GM12878 (cell line): ENCODE results near the gene SMPD1. TPM values are rescaled to one million over a fixed set of nuclear protein-coding genes. Genes with fewer than 3 reads are reported as not detected.
A peak's percentile ranks its signal among the peaks of the same experiment; 100 is the strongest.

Experiments used
- ATAC-seq: fragments of 200-7000 bp; cut with Tn5 transposase; 3 replicates; pipeline ENCODE4 v1.9.1; 2020; ENCODE audit warnings: mild to moderate bottlenecking, moderate library complexity
- BruUV-seq: library from RNA; stranded (reverse); fragments of 400-500 nt; replicated peaks from 2 replicates; lab custom pipeline; 2021; lab: Mats Ljungman, UMichigan
- CTCF ChIA-PET: fragments of 300-600 bp; sonication (Branson Sonifier 250); formaldehyde crosslinking; extraction: SDS; loops from one replicate; lab custom pipeline; 2021; ENCODE audit warnings: inconsistent platforms; lab: Yijun Ruan, JAX
- POLR2A ChIA-PET: fragments of 350-600 bp; formaldehyde crosslinking; extraction: SDS; loops from one replicate; lab custom pipeline; 2021; ENCODE audit warnings: inconsistent platforms; lab: Charles Lee
- RAD21 ChIA-PET: fragments of 300-600 bp; sonication (Branson Sonifier 250); formaldehyde crosslinking; loops from one replicate; lab custom pipeline; 2023; ENCODE audit warnings: antibody characterized with exemption; ENCODE audit not compliant: unreplicated experiment; lab: Charles Lee
- SMC1A ChIA-PET: fragments of 300-600 bp; sonication (Branson Sonifier 250); formaldehyde crosslinking; loops from one replicate; lab custom pipeline; 2023; ENCODE audit not compliant: unreplicated experiment, uncharacterized antibody; lab: Charles Lee
- DNase-seq: peaks from one replicate; pipeline ENCODE4 v3.0.0-alpha.2; 2011; ENCODE audit warnings: low read depth, low spot score
- FAIRE-seq: peaks from 3 replicates; lab custom pipeline; 2011; peaks lifted over from hg19 to GRCh38; lab: Jason Lieb, UNC
- H2AFZ ChIP-seq: 2 replicates; pipeline ENCODE4 v1.6.0; 2011; ENCODE audit warnings: low read depth, low read length, control low read depth; ENCODE audit not compliant: control insufficient read depth
- H3K27ac ChIP-seq: 2 replicates; pipeline ENCODE4 v1.5.1; 2011; ENCODE audit warnings: control low read depth; ENCODE audit not compliant: control insufficient read depth, insufficient read depth
- H3K27me3 ChIP-seq, 2 experiments: replicated peaks in 1 of 2; 2 replicates each; pipeline versions ENCODE4 v1.6.0 to v1.6.1; 2011; ENCODE audit warnings: low read length in 1 of 2; ENCODE audit not compliant: control insufficient read depth in 2 of 2, insufficient read depth in 2 of 2
- H3K36me3 ChIP-seq, 2 experiments: 2 replicates each; pipeline ENCODE4 v1.5.1; 2011; ENCODE audit warnings: low read length in 1 of 2; ENCODE audit not compliant: control insufficient read depth in 2 of 2, insufficient read depth in 2 of 2
- H3K4me1 ChIP-seq: 2 replicates; pipeline ENCODE4 v1.6.1; 2011; ENCODE audit warnings: mild to moderate bottlenecking, low read length, moderate library complexity, mixed read lengths; ENCODE audit not compliant: control insufficient read depth, insufficient read depth
- H3K4me2 ChIP-seq: 2 replicates; pipeline ENCODE4 v1.6.0; 2011; ENCODE audit warnings: control low read depth; ENCODE audit not compliant: control insufficient read depth, insufficient read depth
- H3K4me3 ChIP-seq: fragments of 200-600 bp; sonication (generic); 2 replicates; pipeline ENCODE4 v1.5.1; 2016
- H3K79me2 ChIP-seq: 2 replicates; pipeline ENCODE4 v1.6.0; 2011; ENCODE audit warnings: low read length; ENCODE audit not compliant: control insufficient read depth, insufficient read depth
- H3K9ac ChIP-seq: 2 replicates; pipeline ENCODE4 v1.8.0; 2011; ENCODE audit warnings: low read length, control low read depth, mixed read lengths; ENCODE audit not compliant: control insufficient read depth, insufficient read depth
- H3K9me3 ChIP-seq: replicated peaks from 3 replicates; pipeline ENCODE4 v1.5.1; 2011; ENCODE audit warnings: mild to moderate bottlenecking, low read length; ENCODE audit not compliant: control insufficient read depth, insufficient read depth
- H4K20me1 ChIP-seq: 2 replicates; pipeline ENCODE4 v1.6.0; 2011; ENCODE audit not compliant: control insufficient read depth, insufficient read depth
- BMI1 ChIP-seq: fragments of 450-650 bp; IDR thresholded peaks from 2 replicates; pipeline ENCODE4 v1.6.1; 2016; ENCODE audit warnings: mild to moderate bottlenecking, moderate library complexity, borderline replicate concordance
- CHD1 ChIP-seq: IDR thresholded peaks from 2 replicates; pipeline ENCODE4 v1.6.1; 2012; ENCODE audit warnings: low read depth, low read length, improper control_type of control experiment
- FOS ChIP-seq: IDR thresholded peaks from 3 replicates; pipeline ENCODE4 v1.6.1; 2011; ENCODE audit warnings: borderline replicate concordance; ENCODE audit not compliant: insufficient read length; ENCODE audit errors: extremely low read depth
- HSF1 ChIP-seq: fragments of 150-350 bp; IDR thresholded peaks from 2 replicates; pipeline ENCODE4 v1.6.1; 2014; ENCODE audit warnings: mild to moderate bottlenecking, low read depth, low read length
- KDM1A ChIP-seq: fragments of 200-600 bp; sonication (generic); IDR thresholded peaks from 2 replicates; pipeline ENCODE4 v1.6.1; 2016; ENCODE audit warnings: borderline replicate concordance
- NR2C1 ChIP-seq: fragments of 450-650 bp; IDR thresholded peaks from 2 replicates; pipeline ENCODE4 v1.6.1; 2017; ENCODE audit warnings: antibody characterized with exemption, mild to moderate bottlenecking, moderate library complexity
- RBBP5 ChIP-seq: fragments of 200-600 bp; sonication (generic); conservative IDR thresholded peaks from 2 replicates; pipeline ENCODE4 v1.6.1; 2016
- TCF7 ChIP-seq: IDR thresholded peaks from 2 replicates; pipeline ENCODE4 v1.6.1; 2014; ENCODE audit warnings: antibody characterized with exemption, borderline replicate concordance
- WGBS: methylation state at CpG from one replicate; pipeline ENCODE4 v1.1.6; 2016; ENCODE audit warnings: low lambda C conversion rate; ENCODE audit not compliant: insufficient replicate concordance, insufficient coverage; ENCODE audit errors: missing lambda C conversion rate; 5-methylcytosine and 5-hydroxymethylcytosine counted together
- in situ Hi-C: fragments of 300-500 bp; cut with MboI; formaldehyde crosslinking; loops from 9 replicates; pipeline ENCODE4 v1.14.3; 2018; ENCODE audit warnings: mixed read lengths
- intact Hi-C: fragments of 100-400 bp; cut with micrococcal nuclease; formaldehyde crosslinking; loops from one replicate; pipeline ENCODE4 v1.14.2; 2022; ENCODE audit not compliant: unreplicated experiment
- polyA plus RNA-seq, 11 experiments: library from polyadenylated mRNA; depleted of rRNA in 4 of 11; unstranded in 6 of 11; stranded (reverse) in 5 of 11; fragments of >200 nt; fragmentation: Nextera tagmentation in 4 of 11; fragmentation: Illumina TruSeq in 1 of 11; extraction: Ambion mirVana in 4 of 11; extraction: Trizol in 1 of 11; gene quantifications; 1 replicate in 1 of 11; 2 replicates in 10 of 11; pipeline versions ENCODE4 v1.2.1 to v1.2.3, GENCODE V29; 2011 to 2016; ENCODE audit warnings: inconsistent platforms in 2 of 11, missing spikeins in 2 of 11, low read depth in 1 of 11
- total RNA-seq, 4 experiments: library from RNA; depleted of rRNA in 3 of 4; stranded (reverse); fragments of >200 nt in 3 of 4; fragmentation: Illumina TruSeq in 1 of 4; extraction: Trizol in 1 of 4; gene quantifications; 2 replicates each; pipeline versions ENCODE4 v1.2.1 to v1.2.3, GENCODE V29; 2013 to 2021
- TF ChIP-seq, protein P1 (sequence below): IDR thresholded peaks from 2 replicates; pipeline ENCODE4 v1.6.1; 2011; ENCODE audit warnings: borderline replicate concordance, low read depth, mild to moderate bottlenecking, moderate library complexity, mixed read lengths, low read length; ENCODE audit not compliant: insufficient read depth; ENCODE audit errors: extremely low read length

The SMPD1 gene
- total and polyA plus RNA-seq, 10 of the 15 experiments (the other 5 are each of a cell fraction or from before 2014, with no cell fraction given) = 1.4 to 13.7 (median 6.2) TPM

DNA sequence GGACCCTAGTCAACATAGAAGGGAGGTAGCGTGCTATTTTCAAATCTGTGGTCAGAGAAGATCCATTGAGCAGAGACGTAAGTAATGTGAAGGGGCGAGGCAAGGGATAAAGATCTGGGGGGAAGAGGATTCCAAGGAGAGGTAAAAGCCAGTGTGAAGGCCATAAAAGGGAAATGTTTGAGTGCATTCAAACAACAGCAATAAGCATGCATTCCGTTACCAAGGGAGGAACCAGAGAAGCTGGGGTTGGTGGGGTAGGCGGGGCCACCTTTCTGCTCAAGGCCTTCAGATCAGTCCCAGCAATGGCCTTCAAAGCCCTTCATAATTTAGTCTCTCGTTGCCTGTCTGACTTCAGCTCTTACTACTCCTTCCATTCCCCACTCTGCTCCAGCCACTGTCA is 18.4 kb upstream of the SMPD1 start (continued):
- TF ChIP-seq NR2C1 (no peak), BMI1 (no peak), KDM1A (no peak), RBBP5 (no peak), CHD1 (no peak), HSF1 (no peak)

DNA sequence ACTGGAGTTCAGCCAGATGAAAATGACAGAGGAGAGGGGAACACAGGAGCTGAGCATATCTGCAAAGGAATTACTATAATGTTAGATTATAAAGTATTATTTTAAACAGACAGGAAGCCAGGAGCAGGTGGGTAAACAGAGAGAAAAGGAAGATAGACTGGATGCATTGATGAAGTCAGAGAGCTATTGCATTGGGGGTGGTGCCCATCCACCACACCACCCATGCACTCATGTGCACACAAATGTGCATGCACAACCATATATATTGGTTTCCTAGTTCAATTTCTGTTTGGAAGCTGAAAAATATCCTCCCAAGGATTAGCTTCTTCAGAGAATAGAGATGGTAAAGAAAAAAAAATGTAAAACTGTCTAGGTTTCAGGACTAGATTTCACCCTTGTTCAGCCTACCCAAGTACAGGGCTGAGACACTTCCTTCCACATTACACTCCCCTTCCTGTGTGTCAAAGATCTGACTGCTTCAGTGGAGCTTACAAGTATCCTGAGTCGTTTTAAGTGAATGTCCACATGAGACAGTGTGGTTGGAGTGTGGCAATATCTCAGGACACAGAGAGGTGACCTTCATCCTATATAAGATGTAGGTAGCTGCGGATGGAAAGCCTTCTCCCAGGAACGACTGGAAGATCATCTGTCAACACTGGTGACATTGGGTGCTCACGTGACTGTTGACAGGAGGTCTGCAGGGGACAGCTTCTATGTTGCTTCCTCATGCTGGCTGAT is 12.2 kb upstream of the SMPD1 start:
- H3K9ac ChIP-seq = no peak overlapping the region
- H3K9me3 ChIP-seq = no peaks in the 10 kb centered on the region
- FAIRE-seq (no peak), ATAC-seq (peak; percentile 51), DNase-seq (no peak)
- H3K79me2 ChIP-seq = no peaks in the 10 kb centered on the region
- POLR2A ChIA-PET = interaction anchor here (0.6 to 1.7 kb wide), 4 partner anchors 65 to 305 kb away, joined by 3 to 7 read pairs (median 4); partner anchors contain the start of gene MRPL17
- no TSS peak for BruUV-seq
- no peaks in the 10 kb centered on the region for H3K27me3 ChIP-seq
- 0% methylated on average over 4 of the region's 4 CpGs for WGBS
- SMC1A ChIA-PET = interaction anchor here (0.6 to 9.5 kb wide), 26 partner anchors 8 to 359 kb away, joined by 3 to 293 read pairs (median 8); partner anchors contain the start of genes ARFIP2, HPX, SMPD1 and TIMM10B
- H3K27ac ChIP-seq = no peak overlapping the region
- H3K4me3 ChIP-seq = no peak overlapping the region
- no peak overlapping the region for H3K4me2 ChIP-seq
- peaks cover 6% of the 10 kb centered on the region; the same call in 1 of the 2 replicates for H3K4me1 ChIP-seq
- CTCF ChIA-PET = interaction anchor here (0.7 to 14.2 kb wide), 46 partner anchors 10 to 377 kb away, joined by 3 to 560 read pairs (median 8); partner anchors contain the start of genes APBB1, ARFIP2, DNHD1 and HPX
- H3K36me3 ChIP-seq = no peaks in the 10 kb centered on the region
- intact Hi-C loops = no loop called here
- no peaks in the 10 kb centered on the region for H4K20me1 ChIP-seq
- peak overlapping the region; percentile 76 for H2AFZ ChIP-seq
- in situ Hi-C loops = no loop called here
- no peak for TF ChIP-seq FOS
- no peak for TF ChIP-seq TCF7
- TF ChIP-seq, protein P1, sequence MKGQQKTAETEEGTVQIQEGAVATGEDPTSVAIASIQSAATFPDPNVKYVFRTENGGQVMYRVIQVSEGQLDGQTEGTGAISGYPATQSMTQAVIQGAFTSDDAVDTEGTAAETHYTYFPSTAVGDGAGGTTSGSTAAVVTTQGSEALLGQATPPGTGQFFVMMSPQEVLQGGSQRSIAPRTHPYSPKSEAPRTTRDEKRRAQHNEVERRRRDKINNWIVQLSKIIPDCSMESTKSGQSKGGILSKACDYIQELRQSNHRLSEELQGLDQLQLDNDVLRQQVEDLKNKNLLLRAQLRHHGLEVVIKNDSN = peak; percentile 49
- RAD21 ChIA-PET = interaction anchor here (0.6 to 9.5 kb wide), 19 partner anchors 10 to 381 kb away, joined by 3 to 305 read pairs (median 12); partner anchors contain the start of genes ARFIP2, HPX, MRPL17 and SMPD1
